NCI-H1048 (cell line): ENCODE data around the gene AGPAT3.

ENCODE experiments used
- DNase-seq: peaks from one replicate; lab custom pipeline; 2025; lab: John Stamatoyannopoulos, UW

Gene AGPAT3

DNA sequence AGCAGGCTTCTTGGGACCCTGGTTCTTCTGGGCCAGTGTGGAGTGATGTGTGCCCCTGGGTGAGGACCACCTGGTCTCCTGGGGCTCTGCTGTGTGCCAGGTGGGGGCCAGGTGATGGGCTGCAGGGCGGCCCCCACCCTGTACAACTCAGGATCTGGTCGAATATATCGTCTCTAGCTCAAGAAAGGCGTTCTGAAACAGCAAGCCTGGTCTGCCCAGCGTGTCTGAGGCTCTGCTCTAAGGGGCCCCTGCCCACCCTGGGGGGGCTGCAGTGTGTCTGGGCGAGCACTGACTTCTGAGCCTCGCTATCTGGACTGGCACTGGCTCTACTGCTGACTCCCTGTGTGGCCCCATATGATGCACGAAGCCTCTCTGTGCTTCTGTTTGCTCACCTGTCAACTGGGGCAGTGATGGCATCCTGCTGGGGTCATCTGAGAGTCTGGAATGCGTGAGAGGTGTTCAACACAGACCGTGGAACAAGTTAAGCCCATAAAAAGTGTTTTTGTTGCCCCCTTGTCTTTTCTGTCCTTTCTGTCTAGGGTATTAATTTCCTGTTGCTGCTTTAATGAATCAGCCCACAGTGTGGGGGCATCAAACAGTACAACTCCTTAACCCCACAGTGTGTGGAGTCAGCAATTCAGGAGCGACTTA lies 91.1 kb downstream of the AGPAT3 start:
- DNase-seq: no peak

DNA sequence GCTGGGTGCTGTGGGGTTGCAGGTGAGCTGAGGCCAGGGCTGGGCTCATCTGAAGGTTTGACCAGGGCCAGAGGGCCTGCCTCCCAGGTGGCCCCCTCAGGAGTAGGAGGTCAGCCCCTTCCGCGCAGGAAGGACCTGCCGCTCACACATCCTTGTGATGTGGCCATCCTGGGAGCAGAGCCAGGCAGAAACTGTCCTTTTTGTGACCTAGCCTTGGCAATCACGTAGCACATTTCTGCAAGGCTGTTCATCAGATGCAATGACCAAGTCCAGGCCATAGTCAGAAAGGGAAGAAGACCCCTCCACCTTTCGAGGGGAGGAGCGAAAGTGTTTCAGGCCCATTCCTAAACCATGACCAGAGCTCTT lies 91.6 kb downstream of the AGPAT3 start:
- DNase-seq: no peak

DNA sequence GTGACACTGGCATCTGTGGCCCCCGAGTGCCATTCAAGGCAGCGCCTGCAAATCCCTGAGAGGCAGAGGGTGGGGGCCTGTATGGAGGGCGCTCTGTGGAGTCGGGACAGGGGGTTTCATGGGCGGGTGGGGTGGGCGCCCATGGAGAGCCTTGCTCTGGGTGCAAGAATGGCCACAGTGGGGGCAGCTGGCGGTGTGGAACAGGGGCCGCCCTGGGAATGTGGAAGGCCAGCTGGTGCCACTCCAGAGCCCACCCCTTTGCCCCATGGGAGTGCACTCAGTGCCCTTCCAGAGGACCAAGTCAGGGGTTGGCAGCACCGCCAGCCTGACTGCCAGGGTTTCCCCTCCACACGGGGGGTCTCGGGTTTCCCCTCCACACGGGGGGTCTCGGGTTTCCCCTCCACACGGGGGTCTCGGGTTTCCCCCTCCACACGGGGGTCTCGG lies 92.1 kb downstream of the AGPAT3 start:
- DNase-seq: no peak

DNA sequence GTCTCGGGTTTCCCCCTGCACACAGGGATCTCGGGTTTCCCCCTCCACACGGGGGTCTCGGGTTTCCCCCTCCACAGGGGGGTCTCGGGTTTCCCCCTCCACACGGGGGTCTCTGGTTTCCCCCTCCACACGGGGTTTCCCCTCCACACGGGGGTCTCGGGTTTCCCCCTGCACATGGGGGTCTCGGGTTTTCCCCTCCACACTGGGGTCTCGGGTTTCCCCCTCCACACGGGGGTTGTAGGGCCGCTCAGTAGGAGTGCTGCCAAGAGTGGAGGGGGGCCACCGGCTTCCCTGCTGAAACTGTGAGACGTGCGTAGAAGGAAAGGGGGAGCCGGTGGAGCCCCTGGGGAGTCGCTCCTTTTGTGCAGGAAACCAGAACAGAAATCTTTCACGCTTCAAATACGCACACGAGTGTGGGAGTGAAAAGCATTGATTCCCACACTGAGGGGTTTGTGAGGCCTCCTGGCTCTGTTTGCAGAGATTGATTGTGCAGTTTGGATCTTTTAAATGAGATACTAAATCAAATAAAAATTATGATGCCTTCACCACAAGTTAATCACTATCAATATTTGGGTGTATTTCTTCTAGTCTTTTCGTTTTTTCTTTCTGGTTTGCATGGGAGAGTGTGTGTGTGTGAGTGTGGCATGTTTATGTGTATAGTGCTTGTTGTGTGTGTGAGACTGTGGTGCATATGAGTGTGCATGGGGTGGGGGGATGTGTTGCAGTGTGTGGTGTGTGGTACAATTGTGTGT lies 92.8 kb downstream of the AGPAT3 start:
- DNase-seq: no peak

DNA sequence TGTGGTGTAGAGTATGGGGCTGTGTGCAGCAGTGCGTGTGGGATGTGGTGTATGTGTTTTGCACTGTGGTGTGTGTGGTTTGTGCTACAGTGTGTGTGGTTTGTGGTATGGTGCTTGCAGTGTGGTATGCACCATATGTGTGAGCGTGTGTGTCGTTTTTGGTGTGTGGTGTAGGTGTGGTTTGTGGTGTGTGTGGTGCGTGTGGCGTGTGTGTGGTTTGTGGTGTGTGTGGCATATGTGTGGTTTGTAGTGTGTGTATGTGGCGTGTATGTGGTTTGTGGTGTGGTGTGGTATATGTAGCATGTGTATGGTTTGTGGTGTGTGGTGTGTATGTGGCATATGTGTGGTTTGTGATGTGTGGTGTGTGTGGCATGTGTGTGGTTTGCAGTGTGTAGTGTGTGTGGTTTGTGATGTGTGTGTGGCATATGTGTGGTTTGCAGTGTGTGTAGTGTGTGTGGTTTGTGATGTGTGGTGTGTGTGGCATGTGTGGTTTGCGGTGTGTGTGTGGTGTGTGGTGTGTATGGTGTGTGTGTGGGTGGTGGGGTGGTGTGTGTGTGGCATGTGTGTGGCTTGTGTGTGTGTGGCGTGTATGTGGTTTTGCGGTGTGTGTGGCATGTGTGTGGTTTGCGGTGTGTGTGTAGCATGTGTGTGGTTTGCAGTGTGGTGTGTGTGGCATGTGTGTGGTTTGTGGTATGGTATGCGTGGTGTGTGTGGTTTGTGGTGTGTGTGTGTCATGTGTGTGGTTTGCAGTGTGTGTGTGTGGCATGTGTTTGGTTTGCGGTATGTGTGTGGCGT lies 93.5 kb downstream of the AGPAT3 start:
- no peak for DNase-seq

DNA sequence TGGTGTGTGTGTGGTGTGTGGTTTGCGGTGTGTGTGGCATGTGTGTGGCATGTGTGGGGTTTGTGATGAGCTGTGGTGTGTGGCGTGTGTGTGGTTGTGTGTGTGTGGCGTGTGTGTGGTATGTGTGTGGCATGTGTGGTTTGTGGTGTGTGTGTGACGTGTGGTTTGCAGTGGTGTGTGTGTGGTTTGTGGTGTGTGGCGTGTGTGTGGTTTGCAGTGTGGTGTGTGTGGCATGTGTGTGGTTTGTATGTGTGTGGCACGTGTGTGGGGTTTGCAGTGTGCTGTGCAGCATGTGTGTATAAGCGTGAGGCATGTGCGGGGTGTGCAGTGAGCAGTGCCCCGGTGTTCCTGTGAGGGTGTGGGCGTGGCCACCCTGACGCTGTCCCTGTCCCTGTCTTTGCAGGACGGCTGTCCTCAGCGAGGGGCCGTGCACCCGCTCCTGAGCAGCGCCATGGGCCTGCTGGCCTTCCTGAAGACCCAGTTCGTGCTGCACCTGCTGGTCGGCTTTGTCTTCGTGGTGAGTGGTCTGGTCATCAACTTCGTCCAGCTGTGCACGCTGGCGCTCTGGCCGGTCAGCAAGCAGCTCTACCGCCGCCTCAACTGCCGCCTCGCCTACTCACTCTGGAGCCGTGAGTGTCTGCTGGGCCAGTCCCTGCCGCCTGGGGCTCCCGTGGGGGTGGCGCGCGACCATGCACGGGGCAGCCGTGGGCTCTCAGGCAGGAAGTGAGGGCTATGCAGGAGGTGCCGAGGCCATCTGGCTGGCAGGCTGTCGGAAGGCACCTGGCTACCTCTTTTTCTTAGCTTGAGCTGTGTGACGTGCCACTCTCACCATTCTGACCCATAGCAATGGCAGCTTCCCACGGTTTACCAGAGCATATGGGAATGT lies 94.5 kb downstream of the AGPAT3 start:
- DNase-seq: no peak

DNA sequence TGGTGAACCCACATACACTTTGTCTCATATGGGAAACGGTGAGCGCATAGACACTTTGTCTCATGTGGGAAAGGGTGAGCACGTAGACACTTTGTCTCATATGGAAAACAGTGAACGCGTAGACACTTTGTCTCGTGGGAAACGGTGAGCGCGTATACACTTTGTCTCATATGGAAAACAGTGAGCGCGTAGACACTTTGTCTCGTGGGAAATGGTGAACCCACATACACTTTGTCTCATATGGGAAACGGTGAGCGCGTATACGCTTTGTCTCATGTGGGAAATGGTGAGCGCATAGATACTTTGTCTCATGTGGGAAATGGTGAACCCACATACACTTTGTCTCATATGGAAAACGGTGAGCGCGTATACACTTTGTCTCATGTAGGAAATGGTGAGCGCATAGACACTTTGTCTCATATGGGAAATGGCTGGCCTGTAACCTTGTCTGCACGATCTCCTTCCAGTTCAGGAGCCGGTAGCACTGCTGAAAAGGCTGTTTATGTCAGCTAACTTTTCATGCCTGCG lies 96.4 kb downstream of the AGPAT3 start:
- no peak for DNase-seq

DNA sequence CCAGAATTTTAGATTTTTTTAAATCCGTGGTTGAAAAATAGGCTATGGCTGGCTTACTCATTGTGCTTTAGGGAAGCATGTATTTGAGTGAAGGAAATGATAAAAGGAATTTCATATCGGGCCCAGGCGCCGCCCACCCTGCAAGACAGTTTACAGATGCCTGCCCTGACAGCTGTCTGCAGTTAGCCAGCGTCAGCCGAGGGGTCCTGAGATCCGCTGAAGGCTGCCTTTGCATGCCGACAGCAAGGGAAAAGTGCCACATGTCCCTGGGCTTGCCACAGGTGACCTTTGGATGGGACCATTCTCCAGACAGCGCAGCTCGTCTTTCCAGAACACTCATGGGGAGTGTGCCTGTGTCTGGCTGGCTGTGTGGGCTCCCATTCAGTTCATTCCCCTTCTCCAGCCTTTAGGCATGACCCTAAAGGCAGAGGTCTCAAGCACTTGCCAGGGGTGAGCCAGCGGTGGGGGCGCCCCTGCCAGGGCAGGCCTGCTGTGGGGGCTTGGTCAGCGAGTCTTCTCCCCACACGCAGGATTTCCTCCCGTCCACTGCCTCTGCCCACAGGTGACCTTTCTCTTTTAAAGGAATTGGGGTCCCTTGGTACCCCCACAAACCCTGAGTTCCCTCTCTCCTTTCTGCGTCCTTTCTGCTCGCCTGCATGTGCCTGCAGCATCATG lies 101.0 kb downstream of the AGPAT3 start:
- no peak for DNase-seq

DNA sequence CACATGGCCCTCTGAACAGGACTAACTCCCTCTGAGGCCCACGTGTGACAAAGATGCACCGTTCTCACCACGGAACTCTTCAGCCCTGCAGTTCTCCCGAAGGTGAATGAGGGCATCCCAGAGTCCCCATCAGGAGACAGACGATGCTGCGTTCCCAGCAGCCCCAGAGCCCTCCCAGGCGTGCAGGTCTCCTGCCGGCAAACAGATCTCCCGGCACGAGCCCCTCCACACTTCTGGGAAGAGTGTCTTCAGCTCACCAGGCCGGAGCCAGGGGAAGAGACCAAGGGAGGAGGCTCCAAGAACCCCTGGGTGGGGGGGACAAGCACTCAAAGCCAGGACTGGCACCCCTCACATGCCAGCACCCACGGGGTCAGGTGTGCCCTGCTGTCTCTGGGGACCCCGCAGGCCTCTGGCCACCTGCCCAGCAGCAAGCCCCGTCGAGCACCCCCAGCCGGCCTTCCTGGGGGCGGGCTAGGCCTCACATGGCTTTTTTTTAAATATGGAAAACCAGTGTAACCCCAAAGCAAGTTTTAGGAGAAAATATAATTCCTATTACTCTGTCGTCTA lies 102.0 kb downstream of the AGPAT3 start:
- no peak for DNase-seq

DNA sequence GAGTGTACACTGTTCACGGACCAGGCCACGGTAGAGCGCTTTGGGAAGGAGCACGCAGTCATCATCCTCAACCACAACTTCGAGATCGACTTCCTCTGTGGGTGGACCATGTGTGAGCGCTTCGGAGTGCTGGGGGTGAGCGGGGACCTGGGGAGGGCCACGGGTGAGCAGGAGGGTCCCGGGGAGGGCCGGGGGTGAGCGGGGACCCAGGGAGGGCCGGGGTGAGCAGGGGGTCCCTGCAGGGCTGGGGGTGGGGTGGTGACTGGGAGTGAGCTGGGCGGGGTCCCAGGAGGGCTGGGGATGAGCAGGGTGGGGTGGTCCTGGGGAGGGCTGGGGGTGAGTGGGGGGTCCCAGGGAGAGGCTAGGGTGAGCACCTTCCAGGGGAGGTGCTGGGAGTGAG lies 103.0 kb downstream of the AGPAT3 start:
- no peak for DNase-seq

DNA sequence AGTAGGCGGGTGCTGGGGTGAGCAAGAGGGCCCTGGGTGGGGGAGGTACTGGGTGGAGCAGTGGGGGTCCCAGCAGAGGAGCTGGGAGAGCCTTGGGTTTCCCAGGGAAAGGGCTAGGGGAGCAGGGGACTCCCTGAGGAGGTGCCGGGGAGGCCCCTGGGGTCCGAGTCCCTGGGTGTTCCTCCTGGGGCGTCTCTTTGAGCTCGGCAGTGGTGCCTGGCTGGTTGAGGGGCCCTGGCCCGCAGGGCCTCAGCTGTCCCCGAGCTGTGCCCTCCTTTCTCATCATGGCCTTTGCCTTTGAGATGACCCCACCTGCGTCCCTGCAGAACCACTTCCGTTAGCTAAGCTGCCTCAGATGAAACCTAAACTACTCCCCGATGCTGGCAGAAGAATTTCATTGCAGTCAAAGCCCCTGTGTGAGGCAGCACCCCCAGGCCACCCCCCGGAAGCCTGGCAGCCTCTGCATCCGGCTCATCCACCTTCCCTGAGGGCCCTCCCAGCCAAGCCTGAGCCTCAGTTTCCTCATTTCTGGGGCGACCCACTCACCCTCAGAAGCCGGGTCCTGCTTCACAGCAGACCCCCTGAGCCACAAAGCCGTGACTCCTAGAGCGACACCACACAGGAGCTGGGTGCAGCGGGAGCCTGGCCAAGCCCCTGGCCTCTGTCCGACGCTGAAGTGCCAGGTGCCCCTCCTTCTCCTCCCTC lies 103.5 kb downstream of the AGPAT3 start:
- no peak for DNase-seq

DNA sequence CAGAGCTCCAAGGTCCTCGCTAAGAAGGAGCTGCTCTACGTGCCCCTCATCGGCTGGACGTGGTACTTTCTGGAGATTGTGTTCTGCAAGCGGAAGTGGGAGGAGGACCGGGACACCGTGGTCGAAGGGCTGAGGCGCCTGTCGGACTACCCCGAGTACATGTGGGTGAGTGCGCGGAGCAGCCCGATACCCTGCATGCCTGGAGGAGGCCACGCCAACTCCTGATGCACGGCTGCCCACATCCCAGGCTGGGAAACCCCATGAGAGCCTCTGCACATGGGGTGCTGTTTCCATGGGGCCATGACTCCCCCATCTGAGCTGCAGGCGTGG lies 104.1 kb downstream of the AGPAT3 start:
- no peak for DNase-seq

DNA sequence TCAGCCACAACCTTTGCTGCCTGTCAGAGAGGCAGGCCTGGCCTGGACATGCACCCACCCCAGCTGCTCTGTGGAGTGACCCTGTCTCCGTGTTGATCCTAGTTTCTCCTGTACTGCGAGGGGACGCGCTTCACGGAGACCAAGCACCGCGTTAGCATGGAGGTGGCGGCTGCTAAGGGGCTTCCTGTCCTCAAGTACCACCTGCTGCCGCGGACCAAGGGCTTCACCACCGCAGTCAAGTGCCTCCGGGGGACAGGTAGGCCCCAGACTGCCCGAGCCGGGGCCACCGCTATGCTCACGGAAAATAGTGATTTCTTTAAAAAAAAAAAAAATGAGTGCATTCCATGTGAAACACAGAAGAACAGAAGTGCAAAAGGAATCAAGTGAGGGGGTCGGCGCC lies 105.5 kb downstream of the AGPAT3 start:
- DNase-seq: no peak

DNA sequence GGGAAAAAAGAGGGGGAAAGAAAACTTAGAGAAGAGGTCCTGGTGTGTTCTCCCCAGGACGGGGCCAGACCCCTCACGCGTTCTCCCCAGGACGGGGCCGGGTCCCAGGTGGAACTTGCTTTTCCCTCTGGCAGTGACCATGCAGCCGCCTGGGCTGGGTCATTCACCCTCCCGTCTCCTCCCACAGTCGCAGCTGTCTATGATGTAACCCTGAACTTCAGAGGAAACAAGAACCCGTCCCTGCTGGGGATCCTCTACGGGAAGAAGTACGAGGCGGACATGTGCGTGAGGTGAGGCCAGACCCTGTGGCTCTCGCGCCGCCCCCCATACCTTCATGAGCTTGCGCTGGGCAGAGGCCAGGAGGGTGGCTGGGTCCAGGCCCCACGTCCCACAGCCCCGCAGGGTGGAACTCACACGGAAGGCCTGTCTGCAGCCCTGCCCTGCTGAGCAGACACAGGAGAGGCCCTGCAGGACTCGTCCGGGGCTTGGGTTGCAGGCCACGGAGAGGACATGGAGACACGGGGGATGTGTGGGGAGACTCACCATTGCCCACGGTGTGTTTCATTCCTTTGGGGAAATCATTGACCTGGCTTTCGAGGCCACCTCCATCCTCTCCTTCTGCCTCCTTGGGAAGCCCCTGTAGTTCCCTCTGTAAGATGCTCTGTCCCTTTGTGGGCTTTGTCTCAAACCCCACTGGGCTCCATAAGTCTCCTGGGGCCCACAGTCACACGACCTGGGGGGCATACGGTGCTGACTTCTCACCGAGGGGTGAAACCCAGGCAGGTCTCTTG lies 106.4 kb downstream of the AGPAT3 start:
- no peak for DNase-seq

DNA sequence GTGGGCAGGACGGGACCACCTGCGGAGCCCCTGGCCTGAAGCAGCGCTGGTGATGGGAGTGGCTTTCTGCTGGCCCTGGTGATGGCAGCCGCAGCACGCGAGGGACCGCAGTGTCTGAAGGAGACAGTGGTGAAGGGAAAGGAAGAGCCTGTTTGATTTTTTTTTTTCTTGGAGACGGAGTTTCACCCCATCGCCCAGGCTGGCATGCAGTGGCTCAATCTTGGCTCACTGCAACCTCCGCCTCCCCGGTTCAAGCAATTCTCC lies 106.9 kb downstream of the AGPAT3 start:
- no peak for DNase-seq

DNA sequence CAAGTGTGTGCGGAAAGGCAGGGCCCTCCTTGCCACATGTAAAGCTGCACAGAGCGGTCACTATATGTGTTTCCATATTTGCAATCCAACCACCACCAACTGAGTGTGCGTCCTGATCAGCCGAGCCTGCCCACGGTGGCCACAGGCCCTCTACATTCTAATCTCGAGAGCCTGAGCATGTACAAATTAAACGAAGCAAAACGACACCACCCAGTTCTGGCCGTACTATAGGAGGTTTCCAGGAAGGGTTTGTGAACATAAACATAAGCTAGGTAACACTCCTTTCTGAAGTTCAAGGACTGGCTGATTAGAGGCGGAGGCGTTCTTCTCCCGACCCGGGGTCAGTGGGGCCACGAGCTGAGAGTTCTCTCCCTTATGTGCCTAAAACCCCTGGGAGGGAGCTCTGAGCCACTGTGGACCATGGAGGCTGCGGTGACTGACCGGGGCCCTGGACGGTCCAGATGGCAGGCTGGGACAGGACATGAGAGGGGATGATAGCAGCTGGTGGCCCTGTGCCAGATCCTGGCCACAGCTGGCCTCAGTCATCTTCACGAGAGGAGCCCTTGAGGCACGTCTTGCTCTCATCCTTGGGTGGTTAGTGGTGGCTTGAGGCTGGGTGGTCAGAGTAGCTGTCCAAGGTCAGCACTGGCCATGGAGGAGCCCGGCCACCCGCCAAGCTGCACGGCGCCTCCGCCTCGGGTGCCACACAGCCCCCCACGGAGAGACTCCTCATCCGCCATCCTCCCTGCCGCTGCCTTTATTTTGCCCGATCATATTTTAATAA lies 108.0 kb downstream of the AGPAT3 start:
- DNase-seq: no peak

DNA sequence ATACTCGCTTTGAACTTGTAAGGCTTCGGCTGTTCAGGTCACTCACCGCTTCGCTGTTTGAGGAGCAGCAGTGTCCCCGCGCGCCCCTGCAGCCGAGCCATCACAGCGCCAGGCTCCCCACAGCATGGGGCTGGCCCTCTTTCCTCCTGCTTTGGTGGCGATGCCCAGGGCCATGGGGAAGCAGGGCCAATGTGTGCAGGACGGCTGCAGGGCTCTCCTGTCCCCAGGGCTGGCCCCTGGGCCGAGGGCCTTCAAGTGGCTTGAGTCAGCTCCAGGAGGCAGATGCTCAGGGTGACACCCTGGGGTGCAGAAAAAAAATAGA lies 108.6 kb downstream of the AGPAT3 start:
- DNase-seq: no peak

DNA sequence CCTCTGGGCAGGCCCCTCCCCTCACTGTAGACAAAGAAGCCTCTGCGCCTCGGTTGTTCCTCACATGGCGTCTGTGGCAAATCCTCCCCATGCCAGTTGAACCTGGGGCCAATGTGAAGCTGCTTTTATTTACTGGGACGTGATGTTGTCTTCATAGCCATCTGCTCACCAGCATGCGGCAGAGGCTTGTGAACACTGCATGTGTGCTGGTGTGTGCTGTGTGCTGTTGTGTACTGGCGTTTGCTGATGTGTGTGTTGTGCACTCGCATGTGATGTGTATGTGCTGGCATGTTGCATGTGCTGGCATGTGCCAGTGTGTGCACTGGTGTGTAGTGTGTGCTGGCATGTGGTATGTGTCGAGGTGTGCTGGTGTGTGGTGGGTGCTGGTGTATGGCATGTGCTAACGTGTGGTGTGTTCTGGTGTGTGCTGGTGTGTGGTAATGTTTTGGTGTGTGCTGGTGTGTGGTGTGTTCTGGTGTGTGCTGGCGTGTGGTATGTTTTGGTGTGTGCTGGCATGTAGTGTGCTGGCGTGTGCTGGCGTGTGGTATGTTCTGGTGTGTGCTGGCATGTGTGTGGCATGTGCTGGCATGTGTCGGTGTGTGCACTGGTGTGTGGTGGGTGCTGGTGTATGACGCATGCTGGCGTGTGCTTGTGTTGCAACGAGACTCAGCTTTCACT lies 109.9 kb downstream of the AGPAT3 start:
- DNase-seq: no peak
